Vagina (tissue), 2 donors: ENCODE measurements around the gene FAM180B. TPM values are rescaled to one million over a fixed set of nuclear protein-coding genes. Genes with fewer than 3 reads are reported as not detected.

Experiments used
- DNase-seq, 2 donors: peaks; one replicate each; pipeline ENCODE4 v3.0.0-alpha.2; 2017; ENCODE audit errors: extremely low spot score in 2 of 2
- H3K27ac ChIP-seq: fragments of 200-600 bp; sonication (generic); one replicate; pipeline ENCODE4 v1.5.1; 2019
- H3K27me3 ChIP-seq: fragments of 200-600 bp; sonication (generic); one replicate; pipeline ENCODE4 v1.5.1; 2019
- H3K36me3 ChIP-seq, 2 donors: fragments of 200-600 bp; sonication (generic); one replicate each; pipeline ENCODE4 v1.5.1; 2017 to 2019
- H3K4me1 ChIP-seq: fragments of 200-600 bp; sonication (generic); one replicate; pipeline ENCODE4 v1.5.1; 2019
- H3K4me3 ChIP-seq, 2 donors: fragments of 200-600 bp; sonication (generic); 1 replicate in 1 of 2; 2 replicates in 1 of 2; pipeline ENCODE4 v1.5.1; 2016 to 2019
- H3K9me3 ChIP-seq: fragments of 200-600 bp; sonication (generic); one replicate; pipeline ENCODE4 v1.5.1; 2019
- POLR2A ChIP-seq, 2 donors: fragments of 450-650 bp; IDR thresholded peaks; one replicate each; pipeline ENCODE4 v1.6.1; 2017; ENCODE audit warnings: antibody characterized with exemption in 2 of 2, mild to moderate bottlenecking in 2 of 2, moderate library complexity in 2 of 2
- POLR2AphosphoS5 ChIP-seq, 2 donors: sonication (generic); formaldehyde crosslinking; IDR thresholded peaks; one replicate each; pipeline ENCODE4 v1.9.0; 2017; ENCODE audit warnings: antibody characterized with exemption in 2 of 2, mild to moderate bottlenecking in 2 of 2, low read depth in 1 of 2; ENCODE audit not compliant: insufficient read depth in 1 of 2
- intact Hi-C: fragments of 100-400 bp; cut with DNase I; formaldehyde crosslinking; loops from one replicate; pipeline ENCODE4 v1.15.1; 2023
- total RNA-seq: library from RNA; depleted of rRNA; stranded (reverse); fragments of >200 nt; gene quantifications from one replicate; pipeline ENCODE4 v1.2.3, GENCODE V29; 2016
- TF ChIP-seq, protein P1 (sequence below), 3 experiments: fragments of 450-650 bp in 2 of 3; fragments of 200-600 bp in 1 of 3; sonication (generic) in 1 of 3; IDR thresholded peaks; one replicate each; pipeline ENCODE4 v1.5.1; 2017 to 2019; ENCODE audit warnings: antibody characterized with exemption in 3 of 3, mild to moderate bottlenecking in 2 of 3, moderate library complexity in 2 of 3

The FAM180B gene
- total RNA-seq, 1 donor from 2014 or later, result not detected

DNA sequence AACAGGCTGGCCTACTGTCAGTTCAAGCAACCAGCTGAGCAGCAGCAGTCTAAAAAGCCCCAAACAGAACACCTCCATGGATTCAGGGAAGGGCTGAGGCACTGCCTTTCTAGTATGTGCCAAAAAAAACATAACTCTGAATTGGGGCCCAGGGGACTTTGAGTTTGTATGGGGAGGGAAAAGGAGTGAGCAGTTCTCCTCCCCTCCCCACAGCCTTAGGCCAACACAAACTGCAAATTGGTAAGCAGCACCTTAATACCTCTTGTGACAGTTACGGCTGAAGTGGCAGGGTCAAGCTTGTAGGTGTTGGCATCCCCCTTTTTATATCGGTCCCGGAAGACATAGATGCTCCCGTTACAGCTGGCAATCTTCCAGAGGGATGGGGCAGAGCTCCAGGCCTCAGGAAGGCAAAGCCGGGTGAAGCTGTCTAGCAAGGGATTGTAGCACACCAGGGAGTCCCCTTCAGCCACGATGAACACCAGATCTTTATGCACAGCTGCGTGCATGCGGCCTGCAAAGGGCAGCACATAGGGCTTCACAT lies 13.7 kb upstream of the FAM180B start:
- intact Hi-C loops, result no loop called here
- TF ChIP-seq, protein P1, sequence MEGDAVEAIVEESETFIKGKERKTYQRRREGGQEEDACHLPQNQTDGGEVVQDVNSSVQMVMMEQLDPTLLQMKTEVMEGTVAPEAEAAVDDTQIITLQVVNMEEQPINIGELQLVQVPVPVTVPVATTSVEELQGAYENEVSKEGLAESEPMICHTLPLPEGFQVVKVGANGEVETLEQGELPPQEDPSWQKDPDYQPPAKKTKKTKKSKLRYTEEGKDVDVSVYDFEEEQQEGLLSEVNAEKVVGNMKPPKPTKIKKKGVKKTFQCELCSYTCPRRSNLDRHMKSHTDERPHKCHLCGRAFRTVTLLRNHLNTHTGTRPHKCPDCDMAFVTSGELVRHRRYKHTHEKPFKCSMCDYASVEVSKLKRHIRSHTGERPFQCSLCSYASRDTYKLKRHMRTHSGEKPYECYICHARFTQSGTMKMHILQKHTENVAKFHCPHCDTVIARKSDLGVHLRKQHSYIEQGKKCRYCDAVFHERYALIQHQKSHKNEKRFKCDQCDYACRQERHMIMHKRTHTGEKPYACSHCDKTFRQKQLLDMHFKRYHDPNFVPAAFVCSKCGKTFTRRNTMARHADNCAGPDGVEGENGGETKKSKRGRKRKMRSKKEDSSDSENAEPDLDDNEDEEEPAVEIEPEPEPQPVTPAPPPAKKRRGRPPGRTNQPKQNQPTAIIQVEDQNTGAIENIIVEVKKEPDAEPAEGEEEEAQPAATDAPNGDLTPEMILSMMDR (IDR thresholded peaks at IDR 0.05), result no peak
- TF ChIP-seq POLR2A (IDR thresholded peaks at IDR 0.05) (no peak), POLR2AphosphoS5 (IDR thresholded peaks at IDR 0.05; ENCODE audit: insufficient read depth in 1 of 2, low read depth in 1 of 2) (no peak)

DNA sequence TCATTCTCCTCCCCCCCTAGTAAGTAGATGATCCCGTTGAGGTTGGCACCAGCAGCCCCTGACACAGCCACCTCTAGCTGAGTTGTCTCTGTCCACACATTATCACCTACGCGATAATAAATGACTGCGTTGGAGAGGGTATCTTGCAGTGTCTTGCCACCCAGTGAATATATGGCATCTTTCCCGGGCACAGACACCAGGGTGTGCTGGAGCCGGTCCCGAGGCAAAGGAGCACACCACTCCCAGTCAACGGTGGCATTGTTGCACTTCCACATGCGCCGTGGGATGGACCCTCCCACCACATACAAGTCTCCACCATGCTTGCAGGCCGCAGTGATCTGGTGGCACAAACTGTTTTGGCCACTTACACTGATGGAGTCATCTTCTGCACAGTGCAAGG lies 13.2 kb upstream of the FAM180B start:
- no peak overlapping the region for H3K27ac ChIP-seq
- no peak for TF ChIP-seq POLR2A (IDR thresholded peaks at IDR 0.05)
- no peak for TF ChIP-seq POLR2AphosphoS5 (IDR thresholded peaks at IDR 0.05; ENCODE audit: insufficient read depth in 1 of 2, low read depth in 1 of 2)
- TF ChIP-seq, protein P1 (IDR thresholded peaks at IDR 0.05), result no peak
- no peaks in the 10 kb centered on the region for H3K9me3 ChIP-seq
- no peaks in the 10 kb centered on the region for H3K27me3 ChIP-seq
- intact Hi-C loops, result no loop called here
- H3K4me1 ChIP-seq, result peaks cover 28% of the 10 kb centered on the region
- H3K4me3 ChIP-seq, result no peak overlapping the region
- DNase-seq, result no peak
- H3K36me3 ChIP-seq, result peaks cover 0 to 47% of the 10 kb centered on the region in 2 donors

More for the DNA sequence above, 13.7 kb upstream of the FAM180B start:
- no peaks in the 10 kb centered on the region for H3K27me3 ChIP-seq
- H3K27ac ChIP-seq, result no peak overlapping the region
- H3K4me1 ChIP-seq, result peaks cover 23% of the 10 kb centered on the region
- no peak for DNase-seq
- peaks cover 0 to 47% of the 10 kb centered on the region in 2 donors for H3K36me3 ChIP-seq
- no peak overlapping the region for H3K4me3 ChIP-seq
- H3K9me3 ChIP-seq, result no peaks in the 10 kb centered on the region

DNA sequence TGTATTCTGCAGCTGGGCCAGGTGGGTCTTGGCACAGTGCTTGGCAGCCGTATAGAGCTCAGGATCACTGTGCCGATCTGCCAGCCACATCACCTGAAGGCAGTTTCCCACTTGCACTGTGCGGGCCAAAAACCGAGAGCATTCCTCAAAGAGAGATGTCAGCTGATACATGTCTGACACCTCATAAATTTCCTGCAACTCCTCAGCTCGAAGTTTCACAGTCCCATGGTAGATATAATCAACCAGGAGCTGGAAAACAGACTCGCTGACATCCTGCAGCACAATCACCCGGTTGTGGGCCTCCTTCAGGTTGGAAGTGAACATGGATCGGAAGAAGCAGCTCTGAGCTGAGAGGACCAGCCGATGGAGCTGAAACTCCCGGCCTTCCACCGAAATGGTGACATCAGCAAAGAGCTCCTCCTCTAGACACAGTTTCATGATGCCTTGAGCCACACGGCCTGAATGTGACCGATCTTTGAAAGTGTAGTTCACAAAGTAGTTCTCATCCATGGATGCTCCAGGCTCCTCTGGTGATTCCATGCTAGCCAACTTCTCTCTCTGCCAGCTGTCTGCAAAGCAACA lies 8.9 kb upstream of the FAM180B start:
- DNase-seq, result no peak
- Histone ChIP-seq H3K27ac (no peak overlapping the region), H3K36me3 (peaks cover 3 to 44% of the 10 kb centered on the region in 2 donors), H3K9me3 (no peaks in the 10 kb centered on the region), H3K27me3 (no peaks in the 10 kb centered on the region), H3K4me3 (peak overlapping the region in 1 of 2 donors; percentile 98), H3K4me1 (peaks cover 43% of the 10 kb centered on the region)
- intact Hi-C loops, result no loop called here
- no peak for TF ChIP-seq POLR2AphosphoS5 (IDR thresholded peaks at IDR 0.05; ENCODE audit: insufficient read depth in 1 of 2, low read depth in 1 of 2)
- TF ChIP-seq, protein P1 (IDR thresholded peaks at IDR 0.05), result no peak
- TF ChIP-seq POLR2A (IDR thresholded peaks at IDR 0.05), result no peak

DNA sequence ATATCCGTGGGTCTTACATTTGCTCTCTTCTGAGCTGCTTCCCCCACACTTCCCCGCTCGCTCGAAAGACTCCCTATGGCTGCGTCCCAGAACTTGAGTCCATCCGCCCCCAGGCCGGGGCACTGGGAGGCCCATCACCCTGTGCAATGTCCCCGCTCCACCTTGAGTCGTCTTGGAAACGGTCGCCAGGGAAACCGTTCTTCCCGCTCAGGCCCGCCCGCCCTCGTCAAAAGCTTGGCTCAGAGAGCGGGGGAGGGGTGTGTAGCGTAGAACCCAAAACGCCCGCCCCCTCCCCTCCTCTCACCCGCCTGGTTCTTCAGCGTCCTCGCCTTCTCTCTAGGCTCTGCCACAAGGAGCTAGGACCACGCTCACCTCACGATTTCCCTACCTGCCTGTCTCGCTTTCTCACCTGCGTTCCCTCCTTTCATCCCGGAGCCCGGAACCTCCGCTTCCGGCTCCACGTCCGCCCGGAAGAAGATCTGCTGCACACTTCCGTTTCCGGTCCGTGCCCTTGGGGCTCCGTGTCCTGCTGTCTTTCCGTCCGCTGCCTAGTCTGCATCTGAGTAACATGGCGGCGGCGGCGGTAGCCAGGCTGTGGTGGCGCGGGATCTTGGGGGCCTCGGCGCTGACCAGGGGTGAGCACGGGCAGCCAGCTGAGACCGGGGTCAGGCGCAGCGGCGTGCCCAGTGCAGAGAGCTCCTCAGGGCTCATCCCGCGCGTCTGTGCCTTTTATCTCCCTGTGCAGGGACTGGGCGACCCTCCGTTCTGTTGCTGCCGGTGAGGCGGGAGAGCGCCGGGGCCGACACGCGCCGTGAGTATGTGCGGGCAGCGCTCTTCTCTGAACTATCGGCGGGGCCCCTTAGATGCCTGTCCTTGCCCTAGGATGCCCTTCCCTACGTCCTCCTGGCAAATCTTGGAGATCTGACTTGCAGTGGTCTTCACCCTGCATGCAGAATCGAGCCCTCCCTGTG lies 7.7 kb upstream of the FAM180B start, which contains the start of the genes KBTBD4 and NDUFS3:
Gene KBTBD4 (minus strand): TSS at position 447 of the 971 bp plus-strand sequence. CDS start 19 bp downstream, at position 428.
Gene NDUFS3 (plus strand): TSS at position 551 of the 971 bp plus-strand sequence. CDS start 18 bp downstream, at position 569.
- H3K9me3 ChIP-seq, result no peaks in the 10 kb centered on the region
- DNase-seq, result peak in 1 of 2 donors; percentile 91
- peak within 1 kb of the TSS; percentile 58 to 98 for H3K4me3 ChIP-seq
- intact Hi-C loops, result no loop called here
- H3K27me3 ChIP-seq, result no peaks in the 10 kb centered on the region
- peak in 1 of 2 donors; percentile 50 for TF ChIP-seq POLR2A (IDR thresholded peaks at IDR 0.05)
- TF ChIP-seq, protein P1 (IDR thresholded peaks at IDR 0.05), result no peak
- peak; percentile 92 to 93 for TF ChIP-seq POLR2AphosphoS5 (IDR thresholded peaks at IDR 0.05; ENCODE audit: insufficient read depth in 1 of 2, low read depth in 1 of 2)
- peaks cover 3 to 54% of the 10 kb centered on the region in 2 donors for H3K36me3 ChIP-seq
- H3K4me1 ChIP-seq, result peaks cover 36% of the 10 kb centered on the region
- H3K27ac ChIP-seq, result peak within 1 kb of the TSS; percentile 90
